ENCODE results near the gene FHOD3.
"Not testable (repeated sequence)": the region's sequence is repeated elsewhere in the genome, so short reads cannot be mapped to it uniquely, and the experiment has no call there.

The FHOD3 gene

GRCh38 chr18:36711014-36711725 lies 413.7 kb downstream of the FHOD3 start:
- no peak for DNase-seq (ENCODE audit: low read depth)

GRCh38 chr18:36711813-36712444 lies 414.4 kb downstream of the FHOD3 start:
- DNase-seq (ENCODE audit: low read depth) = peak; percentile 64

- no peak for DNase-seq (ENCODE audit: low read depth)
These were observed 417.0 kb downstream of the FHOD3 start for GRCh38 chr18:36714476-36714875.

- no peak for DNase-seq (ENCODE audit: low read depth)
These were observed 420.1 kb downstream of the FHOD3 start for GRCh38 chr18:36717422-36718110.

GRCh38 chr18:36718705-36719328 lies 421.3 kb downstream of the FHOD3 start:
- DNase-seq (ENCODE audit: low read depth) = no peak

- no peak for DNase-seq (ENCODE audit: low read depth)
These were observed 422.1 kb downstream of the FHOD3 start for GRCh38 chr18:36719630-36720029.

GRCh38 chr18:36721351-36721750 lies 423.8 kb downstream of the FHOD3 start:
- DNase-seq (ENCODE audit: low read depth) = not testable (repeated sequence)

- DNase-seq (ENCODE audit: low read depth) = no peak
These were observed 426.7 kb downstream of the FHOD3 start for GRCh38 chr18:36724169-36724568.

- no peak for DNase-seq (ENCODE audit: low read depth)
These were observed 427.1 kb downstream of the FHOD3 start for GRCh38 chr18:36724591-36725001.

- DNase-seq (ENCODE audit: low read depth) = no peak
These were observed 430.8 kb downstream of the FHOD3 start for GRCh38 chr18:36728345-36728744.

GRCh38 chr18:36729197-36729596 lies 431.7 kb downstream of the FHOD3 start:
- DNase-seq (ENCODE audit: low read depth) = no peak

- DNase-seq (ENCODE audit: low read depth) = no peak
These were observed 434.8 kb downstream of the FHOD3 start for GRCh38 chr18:36732264-36732663.

- no peak for DNase-seq (ENCODE audit: low read depth)
These were observed 435.6 kb downstream of the FHOD3 start for GRCh38 chr18:36733150-36733549.

GRCh38 chr18:36734596-36734995 lies 437.1 kb downstream of the FHOD3 start:
- DNase-seq (ENCODE audit: low read depth) = no peak

GRCh38 chr18:36735130-36735529 lies 437.6 kb downstream of the FHOD3 start:
- no peak for DNase-seq (ENCODE audit: low read depth)

GRCh38 chr18:36736094-36736493 lies 438.6 kb downstream of the FHOD3 start:
- no peak for DNase-seq (ENCODE audit: low read depth)

- DNase-seq (ENCODE audit: low read depth) = no peak
These were observed 439.8 kb downstream of the FHOD3 start for GRCh38 chr18:36737316-36737715.

- DNase-seq (ENCODE audit: low read depth) = no peak
These were observed 446.9 kb downstream of the FHOD3 start for GRCh38 chr18:36744261-36744876.

GRCh38 chr18:36745219-36745975 lies 447.9 kb downstream of the FHOD3 start:
- no peak for DNase-seq (ENCODE audit: low read depth)

GRCh38 chr18:36752929-36753865 lies 455.7 kb downstream of the FHOD3 start:
- no peak for DNase-seq (ENCODE audit: low read depth)

Data from HS-5 (cell line).